Measurements from ENCODE around the gene TRIM33. TPM values are rescaled to one million over a fixed set of nuclear protein-coding genes. Genes with fewer than 3 reads are reported as not detected.

TRIM33 gene
- total and polyA plus RNA-seq, 2 of the 13 experiments (the other 11 are each of a cell fraction or from before 2014, with no cell fraction given), result 35.5 to 42.2 TPM

DNA sequence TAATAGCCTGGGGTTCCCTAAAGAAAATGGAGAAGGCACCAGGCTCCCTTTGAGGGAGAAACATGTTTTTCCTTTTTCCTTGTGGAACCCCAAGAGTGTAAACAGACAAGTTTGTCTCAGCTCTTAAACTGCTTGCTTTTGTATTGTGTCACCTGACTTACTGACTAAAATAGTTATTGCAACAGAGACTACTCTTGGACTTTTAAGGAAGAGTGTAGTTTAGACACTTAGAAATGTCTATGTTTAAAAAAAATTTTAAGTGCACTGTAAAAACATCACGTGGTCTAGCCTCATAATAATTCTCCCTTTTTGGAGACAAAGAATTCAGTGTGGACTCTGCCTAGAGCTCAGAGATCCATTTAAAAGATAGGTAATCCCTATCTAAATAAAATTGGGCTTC lies 141.1 kb downstream of the TRIM33 start:
- Histone ChIP-seq H3K9ac (ENCODE audit: insufficient read depth, low read depth, low read length) (no peak overlapping the region), H3K4me1 (ENCODE audit: insufficient read depth, low read length) (peaks cover 15% of the 10 kb centered on the region), H2AFZ (ENCODE audit: low read length) (no peak overlapping the region), H4K20me1 (ENCODE audit: insufficient read depth, low read length) (no peaks in the 10 kb centered on the region), H3K27ac (ENCODE audit: extremely low read length, insufficient read depth, low read length) (no peak overlapping the region), H3K9me3 (ENCODE audit: low read length) (peaks cover 11% of the 10 kb centered on the region), H3K79me2 (ENCODE audit: insufficient read depth, low read length) (no peaks in the 10 kb centered on the region), H3K36me3 (replicated peaks in 1 of 2; ENCODE audit: control insufficient read depth in 1 of 2, insufficient read depth in 2 of 2, low read length in 2 of 2) (no peaks in the 10 kb centered on the region), H3K4me3 (replicated peaks in 1 of 3; ENCODE audit: insufficient read depth in 1 of 3, low read depth in 2 of 3, low read length in 3 of 3) (no peak overlapping the region), H3K4me2 (ENCODE audit: low read depth, low read length) (no peak overlapping the region), H3K27me3 (ENCODE audit: control insufficient read depth in 1 of 2, insufficient read depth in 2 of 2, low read length in 2 of 2) (no peaks in the 10 kb centered on the region)
- POLR2A ChIA-PET, result no interaction called here
- 0% methylated on average over 1 of the region's 1 CpG for WGBS (ENCODE audit: low lambda C conversion rate)
- no peak for DNase-seq (ENCODE audit: low spot score)
- intact Hi-C loops (cut with micrococcal nuclease; ENCODE audit: unreplicated experiment) (loop anchor here (1.0 kb wide), 1 partner anchor 24 kb away; no protein-coding TSS in a partner anchor), in situ Hi-C loops (cut with HindIII; ENCODE audit: extremely low pct_ligation_motif_present, low pct_unique_long_range_greater_than_20kb) (loop anchor here (25.0 kb wide), 1 partner anchor 317 kb away; the partner anchor contains the start of gene AMPD1)
- no TSS peak for BruUV-seq (replicated peaks)
- FAIRE-seq, result no peak
- no peak for ATAC-seq
- CTCF ChIA-PET (ENCODE audit: low intra/inter-chr PET ratio, low total read pairs), result interaction anchor here (1.2 kb wide), 1 partner anchor 23 kb away, joined by 3 read pairs; no protein-coding TSS in a partner anchor
- TF ChIP-seq ZNF33B (CRISPR knock-in tag; IDR thresholded peaks at IDR 0.05) (no peak), NFATC3 (CRISPR knock-in tag; IDR thresholded peaks at IDR 0.05) (no peak), KLF12 (CRISPR knock-in tag; IDR thresholded peaks at IDR 0.05; ENCODE audit: borderline replicate concordance) (no peak), NR3C1 (CRISPR knock-in tag; IDR thresholded peaks at IDR 0.05) (no peak), ATF1 (CRISPR knock-in tag; IDR thresholded peaks at IDR 0.05) (no peak), NFAT5 (CRISPR knock-in tag; IDR thresholded peaks at IDR 0.05) (no peak), ZBED4 (CRISPR knock-in tag; IDR thresholded peaks at IDR 0.05; ENCODE audit: borderline replicate concordance) (no peak), ATF3 (CRISPR knock-in tag; IDR thresholded peaks at IDR 0.05) (no peak)
- TF ChIP-seq, protein P1, sequence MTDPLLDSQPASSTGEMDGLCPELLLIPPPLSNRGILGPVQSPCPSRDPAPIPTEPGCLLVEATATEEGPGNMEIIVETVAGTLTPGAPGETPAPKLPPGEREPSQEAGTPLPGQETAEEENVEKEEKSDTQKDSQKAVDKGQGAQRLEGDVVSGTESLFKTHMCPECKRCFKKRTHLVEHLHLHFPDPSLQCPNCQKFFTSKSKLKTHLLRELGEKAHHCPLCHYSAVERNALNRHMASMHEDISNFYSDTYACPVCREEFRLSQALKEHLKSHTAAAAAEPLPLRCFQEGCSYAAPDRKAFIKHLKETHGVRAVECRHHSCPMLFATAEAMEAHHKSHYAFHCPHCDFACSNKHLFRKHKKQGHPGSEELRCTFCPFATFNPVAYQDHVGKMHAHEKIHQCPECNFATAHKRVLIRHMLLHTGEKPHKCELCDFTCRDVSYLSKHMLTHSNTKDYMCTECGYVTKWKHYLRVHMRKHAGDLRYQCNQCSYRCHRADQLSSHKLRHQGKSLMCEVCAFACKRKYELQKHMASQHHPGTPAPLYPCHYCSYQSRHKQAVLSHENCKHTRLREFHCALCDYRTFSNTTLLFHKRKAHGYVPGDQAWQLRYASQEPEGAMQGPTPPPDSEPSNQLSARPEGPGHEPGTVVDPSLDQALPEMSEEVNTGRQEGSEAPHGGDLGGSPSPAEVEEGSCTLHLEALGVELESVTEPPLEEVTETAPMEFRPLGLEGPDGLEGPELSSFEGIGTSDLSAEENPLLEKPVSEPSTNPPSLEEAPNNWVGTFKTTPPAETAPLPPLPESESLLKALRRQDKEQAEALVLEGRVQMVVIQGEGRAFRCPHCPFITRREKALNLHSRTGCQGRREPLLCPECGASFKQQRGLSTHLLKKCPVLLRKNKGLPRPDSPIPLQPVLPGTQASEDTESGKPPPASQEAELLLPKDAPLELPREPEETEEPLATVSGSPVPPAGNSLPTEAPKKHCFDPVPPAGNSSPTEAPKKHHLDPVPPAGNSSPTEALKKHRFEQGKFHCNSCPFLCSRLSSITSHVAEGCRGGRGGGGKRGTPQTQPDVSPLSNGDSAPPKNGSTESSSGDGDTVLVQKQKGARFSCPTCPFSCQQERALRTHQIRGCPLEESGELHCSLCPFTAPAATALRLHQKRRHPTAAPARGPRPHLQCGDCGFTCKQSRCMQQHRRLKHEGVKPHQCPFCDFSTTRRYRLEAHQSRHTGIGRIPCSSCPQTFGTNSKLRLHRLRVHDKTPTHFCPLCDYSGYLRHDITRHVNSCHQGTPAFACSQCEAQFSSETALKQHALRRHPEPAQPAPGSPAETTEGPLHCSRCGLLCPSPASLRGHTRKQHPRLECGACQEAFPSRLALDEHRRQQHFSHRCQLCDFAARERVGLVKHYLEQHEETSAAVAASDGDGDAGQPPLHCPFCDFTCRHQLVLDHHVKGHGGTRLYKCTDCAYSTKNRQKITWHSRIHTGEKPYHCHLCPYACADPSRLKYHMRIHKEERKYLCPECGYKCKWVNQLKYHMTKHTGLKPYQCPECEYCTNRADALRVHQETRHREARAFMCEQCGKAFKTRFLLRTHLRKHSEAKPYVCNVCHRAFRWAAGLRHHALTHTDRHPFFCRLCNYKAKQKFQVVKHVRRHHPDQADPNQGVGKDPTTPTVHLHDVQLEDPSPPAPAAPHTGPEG (CRISPR knock-in tag; IDR thresholded peaks at IDR 0.05), result no peak
